Adrenal gland (tissue), 5 donors: ENCODE data around the gene NACC2.

ENCODE experiments used
- CTCF ChIP-seq, 6 experiments: fragments of 450-650 bp in 4 of 6; fragments of 200-600 bp in 2 of 6; sonication (generic) in 1 of 6; IDR thresholded peaks; 1 replicate in 5 of 6; 2 replicates in 1 of 6; pipeline versions ENCODE4 v1.5.1 to v1.8.0; 2016 to 2021; ENCODE audit warnings: antibody characterized with exemption in 6 of 6, mild to moderate bottlenecking in 2 of 6, moderate library complexity in 1 of 6
- POLR2A ChIP-seq, 2 donors: fragments of 450-650 bp; IDR thresholded peaks; one replicate each; pipeline ENCODE4 v1.6.1; 2017; ENCODE audit warnings: antibody characterized with exemption in 2 of 2, mild to moderate bottlenecking in 2 of 2, moderate library complexity in 1 of 2
- donor health status: DM: no; HTN: no; CAD: no.

DNA sequence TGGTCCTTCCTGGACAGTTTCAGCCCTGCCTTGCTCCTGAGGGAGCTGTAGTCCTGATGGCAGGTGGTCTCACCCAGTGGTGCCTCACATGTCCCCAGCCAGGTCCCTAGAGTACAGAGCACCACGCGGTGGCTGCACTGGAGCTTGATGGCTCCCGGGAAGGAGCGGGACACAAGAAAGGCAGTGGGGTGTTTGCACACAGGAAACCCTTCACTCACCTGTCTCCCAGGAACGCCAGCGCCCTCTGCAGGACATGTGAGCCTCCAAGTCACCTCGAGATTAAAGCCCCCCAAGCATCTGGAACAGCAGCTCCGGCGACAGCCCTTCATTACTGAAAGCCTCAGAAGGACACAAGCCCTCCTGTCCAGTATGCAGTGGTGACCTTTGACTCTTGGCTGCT is 43.5 kb upstream of the NACC2 start:
- TF ChIP-seq POLR2A (IDR thresholded peaks at IDR 0.05) (no peak), CTCF (IDR thresholded peaks at IDR 0.05) (no peak)
